Hepatic stellate cell (primary cell): ENCODE measurements around the gene TRHDE.
"Not testable (repeated sequence)": the region's sequence is repeated elsewhere in the genome, so short reads cannot be mapped to it uniquely, and the experiment has no call there.

Experiments
- DNase-seq: peaks from one replicate; pipeline ENCODE4 v3.0.0; 2011; ENCODE audit warnings: low spot score

The TRHDE gene

DNA sequence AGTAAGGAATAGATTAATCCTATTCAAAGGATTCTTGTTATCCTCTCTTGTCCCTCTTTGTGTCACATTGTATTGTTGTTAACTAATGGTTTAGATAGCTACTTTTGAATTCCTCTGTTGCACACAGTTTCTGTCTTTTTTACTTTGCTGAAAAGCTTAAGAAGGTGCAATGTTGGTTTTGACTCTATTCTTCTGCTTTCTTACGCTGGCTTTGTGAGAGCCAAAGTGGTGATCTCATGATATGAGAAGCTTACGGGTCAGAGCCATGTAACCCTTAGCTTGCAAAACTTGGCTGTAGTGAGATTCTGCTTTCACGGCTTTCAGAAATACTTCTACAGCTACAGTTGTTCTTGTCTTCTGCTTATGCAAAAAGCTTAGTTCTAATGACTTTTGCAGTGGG lies 239.7 kb downstream of the TRHDE start:
- DNase-seq, result peak; percentile 19

DNA sequence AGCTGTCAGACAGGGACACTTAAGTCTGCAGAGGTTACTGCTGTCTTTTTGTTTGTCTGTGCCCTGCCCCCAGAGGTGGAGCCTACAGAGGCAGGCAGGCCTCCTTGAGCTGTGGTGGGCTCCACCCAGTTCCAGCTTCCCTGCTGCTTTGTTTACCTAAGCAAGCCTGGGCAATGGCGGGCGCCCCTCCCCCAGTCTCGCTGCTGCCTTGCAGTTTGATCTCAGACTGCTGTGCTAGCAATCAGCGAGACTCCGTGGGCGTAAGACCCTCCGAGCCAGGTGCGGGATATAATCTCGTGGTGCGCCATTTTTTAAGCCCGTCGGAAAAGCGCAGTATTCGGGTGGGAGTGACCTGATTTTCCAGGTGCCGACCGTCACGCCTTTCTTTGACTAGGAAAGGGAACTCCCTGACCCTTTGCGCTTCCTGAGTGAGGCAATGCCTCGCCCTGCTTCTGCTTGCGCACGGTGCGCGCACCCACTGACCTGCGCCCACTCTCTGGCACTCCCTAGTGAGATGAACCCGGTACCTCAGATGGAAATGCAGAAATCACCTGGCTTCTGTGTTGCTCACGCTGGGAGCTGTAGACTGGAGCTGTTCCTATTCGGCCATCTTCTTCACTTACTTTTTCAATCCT lies 248.0 kb downstream of the TRHDE start:
- DNase-seq, result not testable (repeated sequence)

DNA sequence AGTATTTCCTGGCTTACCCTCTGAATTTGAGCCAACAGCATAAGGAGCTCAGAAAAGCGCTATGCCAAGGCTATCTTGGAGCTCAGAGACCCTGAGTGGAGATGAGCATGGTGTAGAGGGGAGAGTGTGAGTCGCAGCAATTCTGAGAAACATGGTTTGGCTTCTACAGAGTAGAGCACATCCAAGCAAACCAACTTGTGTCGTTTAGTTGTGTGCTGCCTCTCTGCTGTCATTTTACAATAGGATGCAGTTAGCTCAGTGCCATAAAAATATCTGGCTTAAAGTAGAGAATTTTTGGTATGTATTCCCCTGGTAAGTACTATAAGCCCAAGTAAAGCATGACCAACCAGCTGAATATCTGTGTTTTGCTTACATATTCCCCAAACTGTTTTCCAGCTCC lies 249.2 kb downstream of the TRHDE start:
- DNase-seq, result no peak

DNA sequence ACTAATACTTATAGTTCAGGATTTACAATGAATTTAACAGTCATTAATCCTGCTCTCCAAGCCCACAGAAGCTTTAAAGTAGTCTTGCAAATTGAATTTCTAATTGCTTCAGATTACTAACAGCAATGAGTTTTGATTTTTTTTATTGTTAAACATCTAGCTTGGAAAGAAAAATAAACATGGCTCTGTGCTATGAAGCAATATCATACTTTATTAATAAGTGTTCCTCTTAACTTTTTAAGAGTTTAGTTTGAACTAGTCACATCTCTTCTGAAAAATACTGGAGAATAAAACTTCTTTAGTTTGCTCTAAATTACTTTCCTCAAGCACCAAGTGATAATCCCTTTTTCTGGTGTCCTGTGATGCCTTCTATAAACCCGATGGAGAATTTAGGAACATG lies 250.2 kb downstream of the TRHDE start:
- no peak for DNase-seq

DNA sequence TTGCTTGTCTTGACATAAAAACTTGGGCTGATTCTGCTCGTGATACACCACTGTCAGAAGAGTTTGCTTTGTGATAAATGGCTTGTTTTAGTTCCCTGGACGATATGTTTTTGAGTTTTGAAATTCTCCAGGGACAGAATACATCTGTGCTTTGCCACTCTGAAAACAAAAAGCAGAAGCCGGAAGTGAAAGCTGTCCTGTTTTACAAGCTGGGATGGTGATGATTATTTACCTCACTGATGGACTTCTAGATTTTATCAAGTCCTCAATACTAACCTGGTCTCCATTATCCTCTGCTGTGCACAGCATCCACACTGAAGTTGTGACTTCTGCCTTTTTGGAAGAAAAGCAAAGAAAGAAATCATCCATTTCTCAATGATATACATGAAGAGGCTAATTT lies 251.6 kb downstream of the TRHDE start:
- DNase-seq, result no peak

DNA sequence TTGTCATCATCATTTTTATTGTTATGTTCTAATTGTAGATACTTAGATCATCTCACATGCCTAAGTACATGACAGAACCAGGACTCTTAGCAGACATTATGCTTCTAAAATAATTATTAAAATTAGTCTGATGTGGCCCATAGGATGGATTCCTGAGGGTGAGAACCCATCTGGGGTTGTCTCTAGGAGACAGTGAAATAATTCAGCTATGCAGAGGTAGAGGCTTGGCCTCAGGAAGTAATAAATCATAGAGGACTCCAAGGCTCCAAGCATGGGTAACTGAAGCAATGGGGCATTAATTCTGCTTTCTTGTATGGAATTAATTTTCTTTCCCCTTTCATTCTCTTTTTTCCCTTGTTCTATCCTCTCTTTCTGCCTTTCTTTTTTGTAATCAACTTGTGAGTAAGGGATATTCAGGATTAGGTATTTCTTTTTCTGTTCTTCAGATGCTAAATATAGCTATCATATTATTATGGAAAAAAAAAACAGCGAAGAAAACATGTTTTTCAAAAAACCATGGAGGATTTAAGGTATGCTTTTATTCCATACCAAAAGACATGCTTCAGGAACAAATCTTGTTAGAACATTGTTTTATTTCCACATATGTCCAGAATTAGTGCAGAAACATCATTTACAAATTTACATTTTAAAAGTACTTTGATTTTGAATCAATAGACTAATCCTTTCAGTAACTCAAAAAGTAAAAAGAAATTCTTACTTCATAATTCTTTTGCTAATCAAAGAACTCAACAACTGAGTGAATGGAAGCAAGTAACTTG lies 263.2 kb downstream of the TRHDE start:
- DNase-seq, result no peak

DNA sequence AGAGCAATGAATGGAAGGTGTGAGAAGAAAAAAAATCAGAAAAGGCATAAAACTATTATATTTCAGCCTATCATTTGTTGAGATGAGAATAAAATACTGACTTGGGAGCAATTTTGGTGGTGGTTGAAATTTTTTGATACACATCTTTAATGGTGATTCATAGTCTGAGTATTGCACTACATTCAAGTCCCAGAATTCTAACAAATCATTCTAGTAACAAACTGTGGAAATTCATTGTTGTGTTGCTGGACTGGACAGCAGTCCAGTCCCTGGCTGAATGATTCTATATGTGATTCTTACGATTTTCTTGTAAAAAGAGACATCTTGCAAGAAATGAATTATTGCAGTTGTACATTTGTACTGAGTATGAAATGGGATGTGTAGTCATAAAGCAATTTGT lies 268.6 kb downstream of the TRHDE start:
- no peak for DNase-seq

- DNase-seq, result no peak
Observed at GRCh38 chr12:72543777-72544467, 271.8 kb downstream of the TRHDE start.

GRCh38 chr12:72546106-72546505 lies 273.9 kb downstream of the TRHDE start:
- DNase-seq, result no peak

GRCh38 chr12:72547573-72547972 lies 275.4 kb downstream of the TRHDE start:
- DNase-seq, result no peak

- DNase-seq, result no peak
Observed at GRCh38 chr12:72549184-72549583, 277.0 kb downstream of the TRHDE start.

DNA sequence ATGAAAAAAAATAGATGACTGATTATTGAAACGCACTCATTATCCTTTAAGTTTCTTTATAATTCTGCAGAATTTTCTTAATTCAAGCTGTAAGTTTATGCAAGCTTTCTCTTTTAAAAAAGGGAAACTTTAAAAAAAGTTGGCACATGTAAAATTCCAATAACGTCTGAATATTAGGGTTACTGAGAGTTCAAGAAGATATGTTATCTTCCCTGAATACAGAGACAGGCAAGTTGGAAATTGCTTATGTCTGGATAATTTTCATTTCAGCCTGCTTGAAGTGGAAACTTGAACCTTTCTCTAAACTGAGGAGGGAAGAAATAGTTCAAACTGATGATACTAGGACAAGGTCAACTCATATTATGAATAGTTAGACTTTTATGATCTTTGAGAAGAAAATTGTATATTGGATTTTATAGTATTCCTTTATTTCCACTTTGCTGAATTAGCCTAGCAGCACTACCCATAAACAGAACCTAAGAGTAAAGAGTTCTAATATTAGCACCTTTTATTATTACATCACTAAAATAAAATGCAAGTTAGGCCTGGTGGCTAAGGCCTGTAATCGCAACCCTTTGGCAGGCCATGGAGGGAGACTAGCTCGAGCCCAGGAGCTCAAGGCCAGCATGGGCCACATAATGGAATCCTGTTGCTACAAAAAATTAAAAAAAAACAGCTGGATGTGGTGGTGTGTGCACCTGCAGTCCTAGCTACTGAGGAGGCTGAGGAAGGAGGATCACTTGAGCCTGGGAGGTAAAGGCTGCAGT lies 288.0 kb downstream of the TRHDE start:
- DNase-seq, result peak; percentile 1

GRCh38 chr12:72570601-72571000 lies 298.4 kb downstream of the TRHDE start:
- no peak for DNase-seq

DNA sequence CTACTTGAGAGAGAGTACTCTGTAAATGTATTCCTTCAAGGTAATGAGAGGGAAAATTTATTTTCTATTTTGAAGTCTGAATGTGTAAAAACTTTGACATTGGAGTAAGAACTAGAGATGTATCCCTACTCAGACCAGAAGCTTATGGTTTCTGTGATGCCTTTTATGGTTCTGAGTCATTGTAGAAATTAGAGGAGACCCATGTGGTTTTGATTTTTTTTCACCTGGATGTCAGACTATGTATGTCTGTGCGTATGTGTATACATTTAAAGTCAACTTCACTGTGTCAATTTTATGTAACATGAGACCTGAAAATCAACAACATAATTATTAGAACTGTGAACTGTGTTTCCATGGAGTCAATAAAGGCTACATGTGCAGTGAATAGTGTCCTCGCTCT lies 302.0 kb downstream of the TRHDE start:
- no peak for DNase-seq

GRCh38 chr12:72578327-72578726 lies 306.2 kb downstream of the TRHDE start:
- DNase-seq, result no peak

DNA sequence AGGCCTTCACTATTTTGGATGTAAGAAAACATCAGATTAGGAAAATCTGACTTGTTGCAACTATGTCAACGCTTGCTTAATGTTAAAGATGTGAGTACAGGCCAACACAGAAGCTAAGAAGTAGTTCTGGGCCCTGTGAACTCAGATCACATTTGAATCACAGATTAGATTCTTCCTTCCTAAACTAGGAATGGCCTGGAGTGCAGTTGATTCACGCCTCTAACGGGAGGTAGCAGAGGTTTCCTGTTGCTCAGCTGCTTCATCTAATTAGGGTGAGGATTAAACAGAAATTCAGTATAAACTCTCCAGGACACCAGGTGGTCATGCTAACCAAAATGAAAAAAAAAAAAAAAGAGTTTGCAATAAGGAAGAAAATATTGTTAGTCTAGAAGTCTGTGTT lies 314.3 kb downstream of the TRHDE start:
- no peak for DNase-seq

DNA sequence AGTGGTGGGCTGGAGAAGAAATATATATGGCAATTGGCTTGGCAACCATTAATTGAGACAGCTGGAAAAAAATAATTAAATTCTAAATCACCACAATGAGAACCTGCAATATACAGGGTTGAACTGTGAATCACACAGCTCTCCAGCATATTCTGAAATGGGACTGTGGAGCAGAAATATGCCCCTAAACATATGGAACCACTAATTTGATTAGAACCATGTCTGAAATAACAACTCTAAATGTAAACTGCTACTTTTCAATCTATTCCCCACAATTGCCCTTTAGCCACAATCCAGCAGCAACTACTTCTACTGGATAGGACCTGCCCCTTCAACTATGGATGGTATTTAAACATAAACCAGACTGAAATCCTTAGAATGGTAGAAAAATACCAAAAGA lies 330.4 kb downstream of the TRHDE start:
- no peak for DNase-seq

DNA sequence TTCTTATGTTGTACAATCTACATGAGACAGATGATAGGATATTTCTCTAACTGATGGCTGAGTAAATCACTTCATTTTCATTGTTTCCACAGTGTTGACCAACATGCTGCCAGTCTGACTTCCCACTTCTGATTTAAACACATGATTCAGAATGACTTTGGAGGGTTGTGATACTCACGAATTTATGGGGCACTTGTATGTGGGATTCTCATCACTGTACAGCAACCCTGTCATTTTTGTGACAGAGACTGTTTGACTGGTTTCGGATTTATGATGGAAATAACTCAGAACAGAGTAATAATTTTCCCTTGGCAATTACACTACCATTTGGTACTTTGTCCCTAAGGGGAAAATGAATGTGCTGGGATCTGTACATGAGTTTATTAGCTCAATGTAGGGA lies 333.8 kb downstream of the TRHDE start:
- DNase-seq, result no peak

GRCh38 chr12:72610342-72610741 lies 338.2 kb downstream of the TRHDE start:
- DNase-seq, result no peak

DNA sequence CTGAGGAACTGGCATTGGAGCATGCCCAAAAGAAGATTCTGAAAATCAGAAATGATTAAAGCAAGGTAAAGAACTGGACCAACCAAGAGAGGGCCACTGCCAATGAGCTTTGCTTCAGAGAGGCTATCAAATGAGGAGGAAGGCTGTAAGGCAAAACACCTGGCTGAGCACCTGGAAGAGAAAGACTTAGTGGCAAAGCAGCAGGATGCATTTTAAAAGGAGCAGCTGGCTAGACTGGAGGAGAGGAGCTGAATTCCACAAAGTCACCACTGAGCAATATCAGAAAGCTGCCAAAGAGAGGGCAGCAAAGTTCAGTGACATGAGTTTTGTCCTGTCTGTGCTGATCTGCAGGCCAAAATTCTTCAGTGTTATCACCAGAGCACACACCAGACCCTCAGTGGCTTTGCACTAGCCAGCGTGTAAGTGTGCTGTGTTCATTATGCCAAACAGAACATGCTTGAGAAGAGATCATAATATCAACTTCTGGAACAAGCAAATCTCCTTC lies 338.7 kb downstream of the TRHDE start:
- no peak for DNase-seq

DNA sequence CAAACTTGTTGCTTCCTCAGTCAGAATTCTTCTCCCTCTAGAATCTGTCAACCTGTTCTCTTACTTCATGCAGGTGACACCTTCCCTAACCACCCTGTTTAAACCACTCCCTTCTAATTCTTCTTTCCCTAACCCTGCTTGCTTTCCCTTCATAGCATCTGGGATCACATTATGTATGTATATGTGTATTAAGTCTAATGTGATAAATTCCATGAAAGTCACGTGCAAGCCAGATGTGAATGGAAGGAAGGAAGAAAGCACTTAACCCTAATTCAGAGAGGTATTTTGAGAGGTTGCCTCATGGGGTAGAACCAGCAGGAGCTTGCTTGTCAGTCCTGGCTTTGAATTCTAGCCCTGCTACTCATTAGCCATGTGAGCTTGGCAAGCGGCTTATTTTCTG lies 340.0 kb downstream of the TRHDE start:
- no peak for DNase-seq

- no peak for DNase-seq
Observed at GRCh38 chr12:72618764-72619163, 346.6 kb downstream of the TRHDE start.
